HEK293T (cell line): ENCODE results near the gene CAMP.

Experiments used
- CTCF ChIA-PET: fragments of 350-600 bp; formaldehyde crosslinking; extraction: SDS; loops from one replicate; lab custom pipeline; 2021; ENCODE audit warnings: antibody characterized with exemption, inconsistent platforms; lab: Yijun Ruan, JAX
- POLR2A ChIA-PET: fragments of 350-600 bp; formaldehyde crosslinking; extraction: SDS; loops from one replicate; lab custom pipeline; 2020; ENCODE audit warnings: antibody characterized with exemption, inconsistent platforms; lab: Yijun Ruan, JAX
- DNase-seq: peaks from one replicate; pipeline ENCODE4 v3.0.0; 2012; ENCODE audit warnings: mixed read lengths; ENCODE audit errors: extremely low spot score
- ARNT ChIP-seq: fragments of 450-650 bp; IDR thresholded peaks from 2 replicates; pipeline ENCODE4 v1.6.1; 2017; ENCODE audit warnings: mild to moderate bottlenecking
- BHLHE40 ChIP-seq: fragments of 450-650 bp; IDR thresholded peaks from 2 replicates; pipeline ENCODE4 v1.6.1; 2016; ENCODE audit warnings: mild to moderate bottlenecking, moderate library complexity, borderline replicate concordance
- CTBP1 ChIP-seq: fragments of 450-650 bp; IDR thresholded peaks from 2 replicates; pipeline ENCODE4 v1.6.1; 2016; ENCODE audit warnings: borderline replicate concordance
- ELF4 ChIP-seq: fragments of 450-650 bp; IDR thresholded peaks from 2 replicates; pipeline ENCODE4 v1.6.1; 2017; ENCODE audit warnings: antibody characterized with exemption
- FOXA1 ChIP-seq: fragments of 450-650 bp; IDR thresholded peaks from 2 replicates; pipeline ENCODE4 v1.6.1; 2016; ENCODE audit warnings: mild to moderate bottlenecking
- FOXK2 ChIP-seq: fragments of 450-650 bp; IDR thresholded peaks from 2 replicates; pipeline ENCODE4 v1.6.1; 2016; ENCODE audit warnings: mild to moderate bottlenecking
- FOXM1 ChIP-seq: fragments of 450-650 bp; IDR thresholded peaks from 2 replicates; pipeline ENCODE4 v1.6.1; 2017; ENCODE audit warnings: mild to moderate bottlenecking, borderline replicate concordance
- HDGF ChIP-seq: fragments of 450-650 bp; IDR thresholded peaks from 2 replicates; pipeline ENCODE4 v1.6.1; 2017; ENCODE audit warnings: antibody characterized with exemption, borderline replicate concordance
- L3MBTL2 ChIP-seq: fragments of 450-650 bp; conservative IDR thresholded peaks from 2 replicates; pipeline ENCODE4 v1.6.1; 2016; ENCODE audit warnings: mild to moderate bottlenecking
- LEF1 ChIP-seq: fragments of 450-650 bp; IDR thresholded peaks from 2 replicates; pipeline ENCODE4 v1.6.1; 2017; ENCODE audit warnings: mild to moderate bottlenecking, borderline replicate concordance
- NFRKB ChIP-seq: fragments of 450-650 bp; IDR thresholded peaks from 2 replicates; pipeline ENCODE4 v1.6.1; 2016; ENCODE audit warnings: mild to moderate bottlenecking, moderate library complexity
- SP1 ChIP-seq: fragments of 450-650 bp; IDR thresholded peaks from 2 replicates; pipeline ENCODE4 v1.6.1; 2017
- SUZ12 ChIP-seq: fragments of 450-650 bp; IDR thresholded peaks from 2 replicates; pipeline ENCODE4 v1.6.1; 2016; ENCODE audit warnings: mild to moderate bottlenecking
- TARDBP ChIP-seq: fragments of 450-650 bp; IDR thresholded peaks from 2 replicates; pipeline ENCODE4 v1.6.1; 2016
- ZNF384 ChIP-seq: fragments of 450-650 bp; IDR thresholded peaks from 2 replicates; pipeline ENCODE4 v1.6.1; 2016
- TF ChIP-seq, protein P1 (sequence below): fragments of 450-650 bp; IDR thresholded peaks from 2 replicates; pipeline ENCODE4 v1.6.1; 2016

Gene CAMP, protein sequence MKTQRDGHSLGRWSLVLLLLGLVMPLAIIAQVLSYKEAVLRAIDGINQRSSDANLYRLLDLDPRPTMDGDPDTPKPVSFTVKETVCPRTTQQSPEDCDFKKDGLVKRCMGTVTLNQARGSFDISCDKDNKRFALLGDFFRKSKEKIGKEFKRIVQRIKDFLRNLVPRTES

DNA sequence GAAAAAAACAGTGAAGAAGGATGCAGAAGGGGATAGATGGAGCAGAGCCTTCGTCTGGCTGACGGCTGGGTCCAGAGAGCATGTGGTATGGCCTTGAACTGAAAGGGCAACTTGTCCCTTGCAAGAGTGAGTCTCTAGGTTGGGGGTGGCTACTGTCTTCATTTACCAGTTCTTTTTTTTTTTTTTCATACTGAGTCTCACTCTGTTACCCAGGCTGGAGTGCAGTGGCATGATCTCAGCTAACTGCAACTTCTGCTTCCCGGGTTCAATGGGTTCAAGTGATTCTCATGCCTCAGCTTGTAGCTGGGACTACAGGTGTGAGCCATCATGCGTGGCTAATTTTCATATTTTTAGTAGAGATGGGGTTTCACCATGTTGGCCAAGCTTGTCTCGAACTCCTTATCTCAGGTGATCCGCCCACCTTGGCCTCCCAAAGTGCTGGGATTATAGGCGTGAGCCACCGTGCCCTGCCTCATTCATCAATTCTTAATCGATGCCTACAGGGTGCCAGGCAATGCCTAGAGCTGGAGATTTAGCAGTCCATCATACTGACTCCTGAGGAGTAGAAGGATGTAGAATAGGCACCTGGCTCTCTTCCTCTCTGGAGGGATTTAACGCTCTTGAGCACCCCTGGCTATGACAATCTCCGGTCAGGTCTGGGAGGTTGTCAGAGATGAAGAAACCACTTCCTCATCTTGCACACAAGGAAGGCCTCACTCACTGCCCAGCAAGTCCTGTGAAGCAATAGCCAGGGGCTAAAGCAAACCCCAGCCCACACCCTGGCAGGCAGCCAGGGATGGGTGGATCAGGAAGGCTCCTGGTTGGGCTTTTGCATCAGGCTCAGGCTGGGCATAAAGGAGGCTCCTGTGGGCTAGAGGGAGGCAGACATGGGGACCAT is at the start of gene CAMP:
CAMP (plus strand) TSS at position 880 of the 898 bp plus-strand sequence; CDS start at position 897, 17 bp downstream.
- ChIA-PET CTCF (interaction anchor here (0.9 kb wide), 1 partner anchor 213 kb away, joined by 3 read pairs; no protein-coding TSS in a partner anchor), POLR2A (no interaction called here)
- DNase-seq: peak; percentile 37
- TF ChIP-seq ARNT: no peak
- no peak for TF ChIP-seq ZNF384
- TF ChIP-seq CTBP1: no peak
- no peak for TF ChIP-seq FOXM1
- TF ChIP-seq ELF4: no peak
- no peak for TF ChIP-seq SUZ12
- TF ChIP-seq, protein P1, sequence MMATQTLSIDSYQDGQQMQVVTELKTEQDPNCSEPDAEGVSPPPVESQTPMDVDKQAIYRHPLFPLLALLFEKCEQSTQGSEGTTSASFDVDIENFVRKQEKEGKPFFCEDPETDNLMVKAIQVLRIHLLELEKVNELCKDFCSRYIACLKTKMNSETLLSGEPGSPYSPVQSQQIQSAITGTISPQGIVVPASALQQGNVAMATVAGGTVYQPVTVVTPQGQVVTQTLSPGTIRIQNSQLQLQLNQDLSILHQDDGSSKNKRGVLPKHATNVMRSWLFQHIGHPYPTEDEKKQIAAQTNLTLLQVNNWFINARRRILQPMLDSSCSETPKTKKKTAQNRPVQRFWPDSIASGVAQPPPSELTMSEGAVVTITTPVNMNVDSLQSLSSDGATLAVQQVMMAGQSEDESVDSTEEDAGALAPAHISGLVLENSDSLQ: no peak
- TF ChIP-seq FOXK2: no peak
- no peak for TF ChIP-seq LEF1
- TF ChIP-seq BHLHE40: no peak
- no peak for TF ChIP-seq FOXA1
- no peak for TF ChIP-seq HDGF
- TF ChIP-seq L3MBTL2: no peak
- no peak for TF ChIP-seq SP1
- no peak for TF ChIP-seq TARDBP
- TF ChIP-seq NFRKB: no peak

DNA sequence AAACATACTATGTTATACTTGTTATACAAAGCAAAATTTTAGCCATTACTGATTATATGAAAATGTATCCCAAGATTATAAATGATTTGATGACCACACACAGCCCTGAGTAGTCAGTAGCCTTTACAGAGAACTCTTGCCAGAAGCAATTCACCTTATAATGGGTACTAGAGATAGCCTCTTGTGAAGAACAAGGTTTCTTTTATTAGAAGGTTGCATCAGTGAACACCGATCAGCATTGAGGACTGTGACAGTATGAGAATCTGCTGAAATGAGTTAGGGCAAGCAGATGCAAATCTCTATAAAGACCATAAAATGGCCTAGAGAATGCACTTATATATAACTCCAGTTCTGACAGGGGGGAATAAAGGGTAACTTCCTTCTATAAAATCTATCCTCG is 45.2 kb upstream of the CAMP start:
- ChIA-PET CTCF (no interaction called here), POLR2A (interaction anchor here (3.8 kb wide), 1 partner anchor 9 kb away, joined by 11 read pairs; the partner anchor contains the start of gene CDC25A)
- TF ChIP-seq ARNT (no peak), SUZ12 (no peak), L3MBTL2 (no peak), FOXK2 (no peak), TARDBP (no peak), LEF1 (no peak), ELF4 (no peak), HDGF (no peak), FOXM1 (no peak), CTBP1 (no peak), FOXA1 (no peak), BHLHE40 (no peak), ZNF384 (no peak), SP1 (no peak), NFRKB (no peak)
- TF ChIP-seq, protein P1: no peak
- DNase-seq: no peak

DNA sequence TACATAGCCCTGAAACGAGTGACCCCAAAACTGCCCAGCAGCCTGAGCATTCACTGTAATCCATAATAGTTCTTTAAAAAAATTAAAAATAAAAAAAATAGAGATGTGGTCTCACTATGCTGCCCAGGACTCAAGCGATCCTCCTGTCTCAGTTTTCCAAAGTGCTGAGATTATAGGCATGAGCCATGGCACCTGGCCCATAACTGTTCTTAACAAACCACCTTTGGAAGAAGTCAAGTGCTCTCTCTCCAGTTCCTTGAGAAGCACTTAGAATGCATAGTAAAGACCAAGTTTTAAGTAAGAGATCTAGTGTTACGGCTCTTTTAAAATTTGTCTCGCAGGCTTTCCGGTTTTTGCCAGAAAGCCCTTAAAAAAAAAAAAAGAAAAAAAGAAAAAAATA is 43.3 kb upstream of the CAMP start:
- DNase-seq: no peak
- ChIA-PET CTCF (no interaction called here), POLR2A (no interaction called here)
- TF ChIP-seq CTBP1: no peak
- TF ChIP-seq FOXM1: no peak
- no peak for TF ChIP-seq ARNT
- TF ChIP-seq SUZ12: no peak
- TF ChIP-seq, protein P1: no peak
- no peak for TF ChIP-seq ELF4
- no peak for TF ChIP-seq SP1
- no peak for TF ChIP-seq HDGF
- TF ChIP-seq TARDBP: no peak
- TF ChIP-seq FOXK2: no peak
- no peak for TF ChIP-seq NFRKB
- no peak for TF ChIP-seq LEF1
- no peak for TF ChIP-seq ZNF384
- no peak for TF ChIP-seq FOXA1
- TF ChIP-seq L3MBTL2: no peak
- no peak for TF ChIP-seq BHLHE40

DNA sequence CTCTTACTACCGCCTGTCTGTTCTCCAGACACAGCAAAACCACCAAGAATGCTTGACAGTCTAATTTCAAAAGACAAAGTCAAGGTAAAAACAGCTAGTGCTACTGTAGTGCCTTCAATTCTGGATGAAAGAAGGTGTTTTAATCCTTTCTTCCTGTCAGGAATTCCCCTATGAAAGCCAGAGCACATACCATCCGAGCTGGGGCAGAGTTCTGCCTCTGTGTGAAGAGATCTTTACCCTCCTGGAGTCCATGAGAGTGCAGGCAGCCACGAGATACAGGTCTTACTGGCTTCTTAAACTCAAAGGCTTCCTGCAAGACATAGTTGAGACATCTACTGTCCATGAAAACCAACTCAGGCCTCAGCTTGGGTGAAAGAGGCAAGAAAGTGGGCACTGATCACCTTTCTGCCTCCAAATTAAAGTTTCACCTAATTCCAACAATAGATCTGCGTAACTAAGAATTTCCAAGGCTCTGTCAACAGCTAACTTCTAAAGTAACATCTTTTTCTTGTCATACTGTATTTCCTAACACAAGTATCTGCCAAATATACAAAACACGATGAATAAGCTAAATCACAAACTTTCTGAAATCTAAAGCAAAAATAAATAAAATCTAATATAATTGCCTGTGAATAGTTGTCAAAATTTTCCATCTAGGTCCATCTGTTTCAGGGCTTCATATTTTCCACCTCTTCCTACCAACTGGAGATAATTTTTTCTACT is 42.6 kb upstream of the CAMP start:
- POLR2A ChIA-PET: no interaction called here
- CTCF ChIA-PET: interaction anchor here (2.5 kb wide), 1 partner anchor 22 kb away, joined by 10 read pairs; no protein-coding TSS in a partner anchor
- no peak for DNase-seq
- no peak for TF ChIP-seq ARNT
- TF ChIP-seq L3MBTL2: no peak
- TF ChIP-seq LEF1: no peak
- no peak for TF ChIP-seq SP1
- no peak for TF ChIP-seq FOXM1
- TF ChIP-seq ZNF384: no peak
- TF ChIP-seq BHLHE40: no peak
- no peak for TF ChIP-seq TARDBP
- TF ChIP-seq FOXA1: no peak
- TF ChIP-seq NFRKB: no peak
- TF ChIP-seq ELF4: no peak
- no peak for TF ChIP-seq FOXK2
- TF ChIP-seq CTBP1: no peak
- TF ChIP-seq SUZ12: no peak
- no peak for TF ChIP-seq HDGF
- TF ChIP-seq, protein P1: no peak
